ENCODE data around the gene SFXN5.
"Not testable (repeated sequence)": the region's sequence is repeated elsewhere in the genome, so short reads cannot be mapped to it uniquely, and the experiment has no call there.

SFXN5 gene

GRCh38 chr2:73101626-73102256, 30.2 kb upstream of the SFXN5 start:
- DNase-seq (ENCODE audit: low spot score), result no peak

DNA sequence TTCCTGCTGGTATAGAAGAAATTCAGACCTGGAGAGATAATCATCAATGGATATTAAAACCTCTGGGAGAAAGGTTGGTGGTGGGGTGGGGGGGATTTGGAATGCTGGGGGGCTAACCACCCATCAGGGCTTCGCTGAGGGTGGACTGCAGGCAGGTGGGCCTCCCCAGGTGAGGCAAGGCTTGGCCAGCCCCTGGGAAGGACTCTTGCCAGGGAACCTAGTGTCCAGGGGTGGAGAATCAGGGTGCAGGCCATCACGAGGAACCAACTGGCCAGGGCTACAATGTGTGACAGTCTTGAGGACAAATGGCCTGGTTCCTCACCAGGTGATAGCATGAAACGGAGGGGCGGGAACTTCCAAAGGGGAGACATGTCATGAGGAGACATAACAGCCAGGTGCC, 29.4 kb upstream of the SFXN5 start:
- no peak for DNase-seq (ENCODE audit: low spot score)

GRCh38 chr2:73099486-73099885, 28.0 kb upstream of the SFXN5 start:
- DNase-seq (ENCODE audit: low spot score), result no peak

DNA sequence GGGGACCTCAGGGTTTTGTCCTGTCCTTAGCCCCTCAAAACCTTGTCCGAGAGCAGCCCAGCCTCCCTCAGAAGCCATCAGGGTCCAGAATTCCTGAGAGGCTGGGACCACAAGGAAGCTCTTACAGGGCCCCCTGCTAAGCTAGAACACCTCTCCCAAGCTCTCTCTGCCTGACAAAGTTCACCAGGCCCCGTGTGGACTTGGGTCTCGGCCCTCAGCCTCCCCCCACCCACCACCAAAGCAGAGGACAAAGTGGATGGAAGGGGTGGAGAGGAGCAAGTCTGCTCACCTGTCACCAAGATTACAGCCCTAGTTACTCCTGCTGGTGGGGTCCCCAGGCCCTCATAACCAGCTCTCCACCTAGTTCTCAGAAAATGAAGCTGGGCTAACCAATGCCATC, 24.4 kb upstream of the SFXN5 start:
- no peak for DNase-seq (ENCODE audit: low spot score)

DNA sequence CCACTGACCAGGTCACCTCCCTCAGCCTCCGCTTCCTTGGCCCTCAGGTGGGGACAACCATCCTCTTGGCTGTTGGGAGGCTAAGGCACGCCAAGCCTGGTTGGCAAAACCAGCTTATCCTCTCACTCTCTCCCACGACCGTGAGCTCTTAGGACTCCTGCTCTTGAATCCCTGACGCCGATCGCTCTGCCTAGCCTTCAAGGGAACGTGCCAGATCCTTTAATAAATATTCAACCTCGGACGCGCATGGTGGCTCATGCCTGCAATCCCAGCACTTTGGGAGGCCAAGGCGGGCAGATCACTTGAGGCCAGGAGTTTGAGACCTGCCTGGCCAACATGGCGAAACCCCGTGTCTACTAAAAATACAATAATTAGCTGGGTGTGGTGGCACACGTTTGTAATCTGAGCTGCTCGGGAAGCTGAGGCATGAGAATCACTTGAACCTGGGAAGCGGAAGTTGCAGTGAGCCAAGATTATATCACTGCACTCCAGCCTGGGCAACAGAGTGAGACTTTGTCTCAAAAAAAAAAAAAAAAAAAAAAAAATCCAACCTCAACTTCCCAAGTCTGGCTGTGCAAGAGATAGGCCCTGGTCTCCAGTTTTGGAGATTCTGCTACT, 22.2 kb upstream of the SFXN5 start:
- not testable (repeated sequence) for DNase-seq (ENCODE audit: low spot score)

DNA sequence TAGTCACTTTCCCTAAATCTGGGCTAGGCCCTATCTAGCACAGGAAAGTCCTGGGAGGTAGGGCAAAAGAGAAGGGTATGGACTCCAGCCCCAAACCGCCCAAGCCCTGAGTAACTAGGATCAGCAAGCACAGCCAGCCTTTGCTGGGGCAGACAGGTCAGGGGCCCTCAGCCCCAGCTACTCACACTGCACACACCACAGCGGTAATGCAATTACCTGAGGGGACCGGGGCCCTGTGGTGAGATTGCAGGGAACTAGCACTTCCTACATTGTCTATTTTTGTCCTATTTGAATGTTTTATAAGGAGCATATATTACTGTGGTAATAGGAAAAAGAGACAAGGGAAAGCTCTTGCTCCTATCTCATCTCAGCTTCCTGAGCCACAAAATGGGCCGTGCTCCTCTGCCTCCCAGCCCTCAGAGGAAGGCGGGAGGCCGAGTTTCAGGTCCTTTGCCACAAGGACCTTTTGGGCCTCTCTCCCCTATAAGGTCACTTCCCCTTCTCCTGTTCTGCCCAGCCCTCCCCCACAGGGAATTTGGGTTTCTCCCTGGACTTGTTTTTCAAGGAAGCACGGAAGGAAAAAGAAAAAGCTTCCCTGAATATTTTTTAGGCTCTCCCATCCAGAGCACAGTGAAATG, 20.8 kb upstream of the SFXN5 start:
- DNase-seq (ENCODE audit: low spot score), result no peak

- DNase-seq (ENCODE audit: low spot score), result no peak
Observed at GRCh38 chr2:73091696-73092095, 20.2 kb upstream of the SFXN5 start.

DNA sequence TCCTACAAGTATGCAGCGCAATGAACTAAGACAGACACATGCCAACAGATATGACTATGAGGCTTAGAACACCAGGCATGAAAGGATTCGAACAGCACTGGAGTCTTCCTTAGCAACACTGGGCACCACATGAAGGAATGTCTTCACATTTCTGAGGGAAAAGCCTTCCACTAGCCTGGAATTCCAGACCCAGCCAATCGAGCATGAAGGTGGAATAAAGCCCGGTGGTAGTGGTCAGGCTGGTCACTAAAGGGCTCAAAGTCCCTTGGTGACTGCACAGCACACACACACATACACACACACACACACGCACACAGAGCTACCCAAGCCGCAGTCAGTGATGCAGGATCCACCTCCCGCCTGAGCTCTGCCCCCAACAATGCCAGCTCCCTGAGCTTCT, 19.7 kb upstream of the SFXN5 start:
- DNase-seq (ENCODE audit: low spot score), result no peak

GRCh38 chr2:73089270-73090030, 17.9 kb upstream of the SFXN5 start:
- no peak for DNase-seq (ENCODE audit: low spot score)

DNA sequence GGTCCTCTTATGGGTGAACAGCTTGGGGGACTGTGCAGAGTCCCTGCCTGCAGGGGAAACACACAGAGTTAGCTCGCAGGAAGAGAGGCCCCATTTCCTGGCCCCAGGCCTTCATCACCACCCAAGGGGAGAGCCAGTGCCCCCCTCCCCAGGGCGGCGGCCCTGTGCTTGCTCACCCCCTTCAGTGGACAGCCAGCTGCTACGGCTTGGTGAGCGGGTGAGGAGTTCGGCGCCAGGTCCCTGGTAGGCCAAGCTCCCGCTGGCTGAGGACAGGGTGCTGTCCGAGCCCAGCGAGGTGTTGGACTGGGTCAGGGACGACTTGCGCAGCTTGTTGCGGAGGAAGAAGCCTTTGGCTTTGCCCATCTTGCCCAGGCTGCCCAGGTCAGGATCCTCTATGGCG, 17.2 kb upstream of the SFXN5 start:
- no peak for DNase-seq (ENCODE audit: low spot score)

DNA sequence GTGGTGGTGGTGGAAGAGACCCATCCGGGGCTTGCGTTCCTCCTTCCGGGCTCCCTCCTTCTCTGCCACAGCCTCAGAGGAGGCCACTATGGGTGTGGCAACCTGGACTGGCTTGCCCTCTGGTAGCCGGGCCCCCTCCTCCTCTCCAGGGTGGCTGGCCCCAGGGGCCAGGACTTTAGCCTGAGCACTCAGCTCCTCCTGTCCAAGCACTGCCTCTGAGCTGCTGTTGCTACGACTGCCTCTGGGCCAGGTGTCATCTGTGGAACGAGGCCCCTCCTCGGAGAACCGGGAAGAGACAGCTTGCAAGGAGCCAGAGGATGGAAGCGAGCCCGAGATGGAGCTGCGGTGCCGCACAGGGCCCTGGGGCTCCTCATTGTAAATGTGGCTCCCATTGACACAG, 16.7 kb upstream of the SFXN5 start:
- no peak for DNase-seq (ENCODE audit: low spot score)

DNA sequence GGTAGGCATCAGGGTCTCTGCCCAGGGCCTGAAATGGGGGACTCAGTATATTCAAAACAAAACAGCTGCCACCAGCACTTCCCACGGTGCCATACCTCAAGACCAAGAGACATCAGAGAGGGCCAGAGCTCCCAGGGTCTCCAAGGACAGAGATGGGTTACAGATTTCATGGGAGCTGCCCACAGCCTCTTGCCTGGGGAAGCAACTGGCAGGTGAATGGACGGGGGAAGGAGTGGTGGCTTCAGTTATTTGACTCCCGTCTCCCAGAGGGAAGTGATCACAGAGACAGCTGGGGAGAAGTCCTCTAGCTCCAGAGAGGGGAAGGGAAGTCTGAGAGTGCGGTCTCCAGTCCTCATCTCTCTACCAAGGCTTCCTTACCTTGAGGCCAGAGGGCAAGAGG, 15.8 kb upstream of the SFXN5 start:
- DNase-seq (ENCODE audit: low spot score), result no peak

DNA sequence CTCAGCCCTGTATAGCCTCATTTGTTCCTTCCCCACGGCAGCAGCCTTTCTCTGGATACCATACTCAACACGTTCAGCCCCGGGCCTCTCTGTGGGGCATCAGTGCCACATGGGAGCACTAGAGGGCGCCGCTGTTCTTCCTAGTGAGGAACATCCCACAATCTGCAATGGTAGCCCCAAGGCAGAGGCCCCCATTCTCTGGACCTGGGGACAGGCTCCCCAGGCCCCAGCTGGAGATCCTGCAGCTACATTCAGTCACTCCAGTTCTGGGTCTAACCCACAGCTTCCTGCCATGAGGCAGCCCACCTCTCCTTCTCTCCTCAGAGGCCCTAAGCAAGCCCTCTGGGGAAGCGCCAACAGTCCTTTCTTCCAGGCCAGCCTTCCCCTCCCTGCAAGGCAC, 14.2 kb upstream of the SFXN5 start:
- peak; percentile 69 for DNase-seq (ENCODE audit: low spot score)

DNA sequence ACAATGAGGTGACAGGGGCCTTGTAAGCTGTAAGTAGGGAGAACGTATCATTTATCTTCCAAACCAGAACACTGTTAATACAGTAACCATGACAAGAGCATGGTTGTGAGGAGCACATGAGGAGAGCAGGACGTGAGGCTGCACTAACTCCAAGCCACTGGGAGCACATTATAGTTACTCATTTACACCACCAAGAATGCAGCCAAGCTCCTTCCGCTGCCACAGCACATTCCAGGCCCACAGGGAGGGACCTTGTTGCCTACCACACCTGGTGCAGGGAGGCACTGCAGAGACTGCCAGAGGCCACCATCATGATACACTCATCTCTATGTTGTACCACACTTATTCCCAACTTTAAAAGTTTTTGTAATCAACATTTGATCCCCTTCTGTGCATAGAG, 13.5 kb upstream of the SFXN5 start:
- no peak for DNase-seq (ENCODE audit: low spot score)

- no peak for DNase-seq (ENCODE audit: low spot score)
Observed at GRCh38 chr2:73083886-73084800, 12.6 kb upstream of the SFXN5 start.

GRCh38 chr2:73082523-73083410, 11.3 kb upstream of the SFXN5 start:
- no peak for DNase-seq (ENCODE audit: low spot score)

DNA sequence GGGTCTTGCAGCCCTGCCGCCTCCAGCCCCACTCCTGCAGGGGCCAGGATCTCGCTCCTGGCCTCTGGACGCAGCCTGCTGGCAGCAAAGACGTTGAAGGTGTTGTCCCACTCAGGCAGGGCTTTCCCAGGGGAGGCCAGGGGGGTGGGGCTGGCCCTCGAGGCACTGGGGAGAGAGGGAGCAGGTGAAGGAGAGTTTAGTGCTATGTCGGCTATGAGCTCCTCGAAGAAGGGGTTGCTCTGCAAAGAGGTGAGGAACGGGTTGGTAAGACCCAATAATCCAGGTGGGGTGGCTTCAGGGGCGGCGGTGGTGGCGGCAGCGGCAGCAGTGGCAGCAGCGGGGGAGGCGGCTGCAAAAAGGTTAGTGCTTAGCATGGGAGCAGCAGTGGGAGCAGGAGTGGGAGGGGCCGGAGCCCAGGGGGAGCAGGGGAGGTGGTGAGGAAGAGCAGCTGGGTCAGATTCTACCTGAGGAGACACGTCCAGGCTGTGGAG, 9.7 kb upstream of the SFXN5 start:
- no peak for DNase-seq (ENCODE audit: low spot score)

GRCh38 chr2:73080321-73081131, 9.0 kb upstream of the SFXN5 start:
- DNase-seq (ENCODE audit: low spot score), result no peak

- DNase-seq (ENCODE audit: low spot score), result no peak
Observed at GRCh38 chr2:73079636-73080035, 8.1 kb upstream of the SFXN5 start.

All from hematopoietic multipotent progenitor cell treated with erythropoietin and hydrocortisone succinate and interleukin-3 and kit ligand, for 15 days (in vitro differentiated cells).